IMR-90 (cell line): ENCODE data around the gene CCN2. TPM values are rescaled to one million over a fixed set of nuclear protein-coding genes. Genes with fewer than 3 reads are reported as not detected.

ENCODE experiments used
- ATAC-seq: fragments of 200-7000 bp; cut with Tn5 transposase; 2 replicates; pipeline ENCODE4 v1.9.1; 2020; ENCODE audit warnings: low read depth, mild to moderate bottlenecking, moderate library complexity
- BruUV-seq: library from RNA; stranded (reverse); fragments of 400-500 nt; replicated peaks from 2 replicates; lab custom pipeline; 2021; lab: Mats Ljungman, UMichigan
- CTCF ChIA-PET: fragments of 300-600 bp; formaldehyde crosslinking; extraction: SDS; loops from one replicate; lab custom pipeline; 2021; ENCODE audit warnings: antibody characterized with exemption; lab: Yijun Ruan, JAX
- POLR2A ChIA-PET: fragments of 300-600 bp; sonication (Branson Sonifier 250); formaldehyde crosslinking; loops from one replicate; lab custom pipeline; 2022; ENCODE audit warnings: antibody characterized with exemption; ENCODE audit not compliant: unreplicated experiment; lab: Charles Lee
- DNase-seq: peaks from one replicate; pipeline ENCODE4 v3.0.0; 2013
- H2AFZ ChIP-seq: replicated peaks from 2 replicates; pipeline ENCODE3; 2013; ENCODE audit warnings: low read length, mild to moderate bottlenecking; ENCODE audit not compliant: poor library complexity
- H2AK5ac ChIP-seq: 2 replicates; pipeline ENCODE4 v1.6.1; 2013; ENCODE audit warnings: low read depth, low read length, inconsistent platforms
- H2AK9ac ChIP-seq: replicated peaks from 2 replicates; pipeline ENCODE3; 2013; ENCODE audit warnings: mild to moderate bottlenecking, low read depth, low read length, moderate library complexity; ENCODE audit not compliant: poor library complexity
- H2BK120ac ChIP-seq: 2 replicates; pipeline ENCODE4 v1.6.1; 2013; ENCODE audit warnings: low read depth, low read length, inconsistent platforms
- H2BK15ac ChIP-seq: 3 replicates; pipeline ENCODE4 v1.6.1; 2013; ENCODE audit warnings: low read depth, low read length, inconsistent platforms
- H2BK20ac ChIP-seq: 2 replicates; pipeline ENCODE4 v1.6.1; 2013; ENCODE audit warnings: low read depth, mild to moderate bottlenecking, inconsistent platforms, low read length, moderate library complexity
- H2BK5ac ChIP-seq: 2 replicates; pipeline ENCODE4 v1.6.1; 2013; ENCODE audit warnings: mild to moderate bottlenecking, low read depth, low read length, inconsistent platforms; ENCODE audit not compliant: poor library complexity, severe bottlenecking
- H3K14ac ChIP-seq: replicated peaks from 2 replicates; pipeline ENCODE4 v1.6.1; 2013; ENCODE audit warnings: low read depth, low read length, inconsistent platforms
- H3K18ac ChIP-seq: 2 replicates; pipeline ENCODE4 v1.6.1; 2013; ENCODE audit warnings: low read depth, low read length, control low read depth
- H3K23ac ChIP-seq: 2 replicates; pipeline ENCODE4 v1.6.1; 2013; ENCODE audit warnings: low read depth, low read length, inconsistent platforms
- H3K27ac ChIP-seq: 2 replicates; pipeline ENCODE4 v1.5.1; 2013; ENCODE audit warnings: mild to moderate bottlenecking, control low read depth, low read length; ENCODE audit not compliant: insufficient read depth
- H3K27me3 ChIP-seq: 2 replicates; pipeline ENCODE4 v1.6.1; 2013; ENCODE audit warnings: low read length; ENCODE audit not compliant: control insufficient read depth, insufficient read depth
- H3K36me3 ChIP-seq: 2 replicates; pipeline ENCODE4 v1.6.1; 2013; ENCODE audit warnings: low read length, mixed read lengths; ENCODE audit not compliant: control insufficient read depth, insufficient read depth
- H3K4ac ChIP-seq: 2 replicates; pipeline ENCODE4 v1.6.1; 2013; ENCODE audit warnings: low read depth, low read length, inconsistent platforms
- H3K4me1 ChIP-seq: 2 replicates; pipeline ENCODE4 v1.6.1; 2013; ENCODE audit warnings: low read length, mixed read lengths; ENCODE audit not compliant: control insufficient read depth, insufficient read depth
- H3K4me2 ChIP-seq: 2 replicates; pipeline ENCODE4 v1.6.1; 2013; ENCODE audit warnings: low read depth, mild to moderate bottlenecking, control low read depth, low read length, moderate library complexity
- H3K4me3 ChIP-seq: 2 replicates; pipeline ENCODE4 v1.5.1; 2013; ENCODE audit warnings: low read depth, mild to moderate bottlenecking, control low read depth, low read length, moderate library complexity; ENCODE audit not compliant: insufficient read depth
- H3K56ac ChIP-seq: 2 replicates; pipeline ENCODE4 v1.6.1; 2013; ENCODE audit warnings: low read length, inconsistent platforms; ENCODE audit not compliant: insufficient read depth; ENCODE audit errors: extremely low read depth
- H3K79me1 ChIP-seq, 2 experiments: 2 replicates each; pipeline ENCODE4 v1.6.1; 2013; ENCODE audit warnings: low read length in 2 of 2, inconsistent platforms in 1 of 2, low read depth in 1 of 2
- H3K9ac ChIP-seq: 2 replicates; pipeline ENCODE4 v1.6.1; 2013; ENCODE audit warnings: low read depth, low read length, control low read depth
- H3K9me1 ChIP-seq: 2 replicates; pipeline ENCODE4 v1.6.1; 2013; ENCODE audit warnings: low read length, inconsistent platforms; ENCODE audit not compliant: insufficient read depth
- H3K9me3 ChIP-seq: 2 replicates; pipeline ENCODE4 v1.6.1; 2013; ENCODE audit warnings: low read length; ENCODE audit not compliant: control insufficient read depth, insufficient read depth
- H4K20me1 ChIP-seq: 2 replicates; pipeline ENCODE4 v1.6.1; 2013; ENCODE audit warnings: low read length, inconsistent platforms; ENCODE audit not compliant: insufficient read depth
- H4K5ac ChIP-seq: 2 replicates; pipeline ENCODE4 v1.6.1; 2013; ENCODE audit warnings: mild to moderate bottlenecking, low read depth, low read length, control low read depth
- H4K8ac ChIP-seq, 2 experiments: 2 replicates each; pipeline ENCODE4 v1.6.1; 2013; ENCODE audit warnings: low read depth in 2 of 2, low read length in 2 of 2, control low read depth in 1 of 2, inconsistent platforms in 1 of 2
- H4K91ac ChIP-seq: 2 replicates; pipeline ENCODE4 v1.6.1; 2013; ENCODE audit warnings: low read depth, low read length, inconsistent platforms; ENCODE audit not compliant: insufficient read depth
- BHLHE40 ChIP-seq: fragments of 150-350 bp; IDR thresholded peaks from 2 replicates; pipeline ENCODE4 v1.6.1; 2016; ENCODE audit warnings: mild to moderate bottlenecking, low read depth, low read length
- CEBPB ChIP-seq: IDR thresholded peaks from 2 replicates; pipeline ENCODE4 v1.6.1; 2012; ENCODE audit warnings: low read depth, low read length, improper control_type of control experiment
- CHD1 ChIP-seq: IDR thresholded peaks from 2 replicates; pipeline ENCODE4 v1.6.1; 2012; ENCODE audit warnings: low read depth, low read length, improper control_type of control experiment
- CTCF ChIP-seq: conservative IDR thresholded peaks from 2 replicates; pipeline ENCODE4 v1.5.1; 2012; ENCODE audit warnings: mild to moderate bottlenecking, low read depth, low read length, improper control_type of control experiment
- ELK1 ChIP-seq: fragments of 150-350 bp; IDR thresholded peaks from 2 replicates; pipeline ENCODE4 v1.6.1; 2016; ENCODE audit warnings: low read depth, mild to moderate bottlenecking, low read length, moderate library complexity, borderline replicate concordance
- FOS ChIP-seq: fragments of 150-350 bp; IDR thresholded peaks from 2 replicates; pipeline ENCODE4 v1.6.1; 2016; ENCODE audit warnings: low read depth, low read length
- MAFK ChIP-seq: IDR thresholded peaks from 2 replicates; pipeline ENCODE4 v1.6.1; 2012; ENCODE audit warnings: low read depth, low read length, improper control_type of control experiment
- MAZ ChIP-seq: IDR thresholded peaks from 2 replicates; pipeline ENCODE4 v1.6.1; 2012; ENCODE audit warnings: low read depth, mild to moderate bottlenecking, low read length, improper control_type of control experiment, moderate library complexity, borderline replicate concordance
- MXI1 ChIP-seq: IDR thresholded peaks from 2 replicates; pipeline ENCODE4 v1.6.1; 2012; ENCODE audit warnings: low read depth, mild to moderate bottlenecking, low read length, moderate library complexity, borderline replicate concordance
- NFE2L2 ChIP-seq: fragments of 150-350 bp; IDR thresholded peaks from 2 replicates; pipeline ENCODE4 v1.6.1; 2016; ENCODE audit warnings: low read depth, mild to moderate bottlenecking, low read length
- POLR2A ChIP-seq: IDR thresholded peaks from 2 replicates; pipeline ENCODE4 v1.6.1; 2012; ENCODE audit warnings: mild to moderate bottlenecking, low read depth, low read length
- RAD21 ChIP-seq: IDR thresholded peaks from 2 replicates; pipeline ENCODE4 v1.6.1; 2012; ENCODE audit warnings: low read length, improper control_type of control experiment
- RCOR1 ChIP-seq: IDR thresholded peaks from 2 replicates; pipeline ENCODE4 v1.6.1; 2012; ENCODE audit warnings: mild to moderate bottlenecking, low read length, improper control_type of control experiment; ENCODE audit not compliant: insufficient replicate concordance
- RFX5 ChIP-seq: IDR thresholded peaks from 2 replicates; pipeline ENCODE4 v1.8.0; 2012; ENCODE audit warnings: low read depth, mild to moderate bottlenecking, low read length, moderate library complexity
- SMC3 ChIP-seq: fragments of 150-350 bp; IDR thresholded peaks from 2 replicates; pipeline ENCODE4 v1.6.1; 2016; ENCODE audit warnings: low read depth, mild to moderate bottlenecking, antibody characterized with exemption, low read length, moderate library complexity
- USF2 ChIP-seq: fragments of 150-350 bp; IDR thresholded peaks from 2 replicates; pipeline ENCODE4 v1.6.1; 2017; ENCODE audit warnings: mild to moderate bottlenecking, antibody characterized with exemption, low read length, low read depth
- WGBS, 2 experiments: methylation state at CpG; one replicate each; pipeline versions ENCODE4 v1.1.5 to v1.1.7; 2013; ENCODE audit warnings: missing lambda C conversion rate in 2 of 2; ENCODE audit not compliant: insufficient read length in 1 of 2; ENCODE audit errors: extremely low coverage in 2 of 2; 5-methylcytosine and 5-hydroxymethylcytosine counted together
- dilution Hi-C: fragments of 300-500 bp; cut with HindIII; formaldehyde crosslinking; loops from one replicate; pipeline ENCODE4 v1.14.3; 2018; ENCODE audit warnings: low sequenced_read_pairs; ENCODE audit not compliant: unreplicated experiment
- in situ Hi-C: fragments of 300-500 bp; cut with MboI; formaldehyde crosslinking; loops from 3 replicates; pipeline ENCODE4 v1.14.3; 2019; ENCODE audit warnings: low sequenced_read_pairs, inconsistent platforms, mixed read lengths
- intact Hi-C: fragments of 100-400 bp; cut with micrococcal nuclease; formaldehyde crosslinking; loops from 2 replicates; pipeline ENCODE4 v1.10.0; 2022
- polyA plus RNA-seq, 3 experiments: library from polyadenylated mRNA; depleted of rRNA; stranded (reverse); fragments of >200 nt; gene quantifications; 2 replicates each; pipeline ENCODE4 v1.2.3, GENCODE V29; 2012; ENCODE audit warnings: low replicate concordance in 1 of 3
- total RNA-seq: library from RNA; depleted of rRNA; stranded (reverse); fragments of >200 nt; gene quantifications from 2 replicates; pipeline ENCODE4 v1.2.3, GENCODE V29; 2012

The CCN2 gene
- total and polyA plus RNA-seq, 2 of the 4 experiments (the other 2 are of a cell fraction), result 148 to 1,205 TPM

- Histone ChIP-seq H2BK5ac (no peak overlapping the region), H3K27me3 (no peaks in the 10 kb centered on the region), H3K9me3 (no peaks in the 10 kb centered on the region), H3K18ac (no peak overlapping the region), H3K14ac (no peak overlapping the region; the same call in 1 of the 2 replicates), H4K5ac (no peak overlapping the region), H2AK9ac (no peak overlapping the region), H4K8ac (no peak overlapping the region), H2BK120ac (no peak overlapping the region), H3K9ac (no peak overlapping the region), H4K20me1 (no peaks in the 10 kb centered on the region), H3K9me1 (peaks cover 8% of the 10 kb centered on the region; the same call in 1 of the 2 replicates), H3K4me1 (peaks cover 12% of the 10 kb centered on the region), H2AFZ (no peak overlapping the region), H3K4me3 (no peak overlapping the region), H3K79me1 (peaks cover 0 to 5% of the 10 kb centered on the region in 2 experiments; a peak in 1 of 4 replicates), H4K91ac (no peak overlapping the region), H3K4ac (no peak overlapping the region), H3K4me2 (no peak overlapping the region), H2BK15ac (no peak overlapping the region), H2AK5ac (no peak overlapping the region), H3K36me3 (no peaks in the 10 kb centered on the region), H3K56ac (no peak overlapping the region), H3K27ac (no peak overlapping the region), H2BK20ac (no peak overlapping the region), H3K23ac (no peak overlapping the region)
- dilution Hi-C loops (no loop called here), in situ Hi-C loops (no loop called here), intact Hi-C loops (no loop called here)
- no CpG with 5 or more reads among the region's 4 CpGs for WGBS, 2 experiments
- no TSS peak for BruUV-seq
- TF ChIP-seq SMC3, result no peak
- TF ChIP-seq POLR2A, result no peak
- no peak for TF ChIP-seq MAZ
- no peak for TF ChIP-seq RCOR1
- TF ChIP-seq FOS, result no peak
- no peak for TF ChIP-seq CHD1
- TF ChIP-seq RFX5, result no peak
- TF ChIP-seq ELK1, result no peak
- no peak for TF ChIP-seq USF2
- no peak for TF ChIP-seq RAD21
- TF ChIP-seq CTCF, result no peak
- no peak for TF ChIP-seq MXI1
- TF ChIP-seq CEBPB, result no peak
- no peak for TF ChIP-seq NFE2L2
- TF ChIP-seq BHLHE40, result no peak
- TF ChIP-seq MAFK, result no peak
- ChIA-PET CTCF (no interaction called here), POLR2A (no interaction called here)
- no peak for ATAC-seq
- DNase-seq, result no peak
Observed at GRCh38 chr6:131936156-131936555, 15.0 kb downstream of the CCN2 start.
